Iris pigment epithelial cell (primary cell): Measurements from ENCODE around the gene ADAMTS14.
"Not testable (repeated sequence)": the region's sequence is repeated elsewhere in the genome, so short reads cannot be mapped to it uniquely, and the experiment has no call there.

Experiments used
- DNase-seq: peaks from one replicate; pipeline ENCODE4 v3.0.0-alpha.2; 2011; ENCODE audit warnings: low read depth

The ADAMTS14 gene

GRCh38 chr10:70672165-70673042, at the start of gene ADAMTS14:
ADAMTS14 (plus strand) TSS chr10:70672506; CDS start chr10:70672803, 297 bp downstream.
- DNase-seq = peak; percentile 40

- no peak for DNase-seq
Measured at GRCh38 chr10:70622541-70622940, 49.8 kb upstream of the ADAMTS14 start.

GRCh38 chr10:70622981-70623844, 49.1 kb upstream of the ADAMTS14 start:
- DNase-seq = no peak

- no peak for DNase-seq
Measured at GRCh38 chr10:70626056-70626455, 46.2 kb upstream of the ADAMTS14 start.

GRCh38 chr10:70629338-70629737, 43.0 kb upstream of the ADAMTS14 start:
- no peak for DNase-seq

- DNase-seq = not testable (repeated sequence)
Measured at GRCh38 chr10:70631735-70632134, 40.6 kb upstream of the ADAMTS14 start.

GRCh38 chr10:70634011-70634410, 38.3 kb upstream of the ADAMTS14 start:
- DNase-seq = no peak

GRCh38 chr10:70634515-70634914, 37.8 kb upstream of the ADAMTS14 start:
- DNase-seq = not testable (repeated sequence)

GRCh38 chr10:70639640-70640383, 32.5 kb upstream of the ADAMTS14 start:
- DNase-seq = not testable (repeated sequence)

GRCh38 chr10:70643272-70643671, 29.0 kb upstream of the ADAMTS14 start:
- DNase-seq = not testable (repeated sequence)

- not testable (repeated sequence) for DNase-seq
Measured at GRCh38 chr10:70644959-70645358, 27.3 kb upstream of the ADAMTS14 start.

GRCh38 chr10:70647086-70647485, 25.2 kb upstream of the ADAMTS14 start:
- no peak for DNase-seq

- DNase-seq = no peak
Measured at GRCh38 chr10:70648427-70648826, 23.9 kb upstream of the ADAMTS14 start.

- peak; percentile 83 for DNase-seq
Measured at GRCh38 chr10:70649526-70649925, 22.8 kb upstream of the ADAMTS14 start.

- no peak for DNase-seq
Measured at GRCh38 chr10:70650104-70650503, 22.2 kb upstream of the ADAMTS14 start.

- DNase-seq = no peak
Measured at GRCh38 chr10:70650718-70651117, 21.6 kb upstream of the ADAMTS14 start.

- DNase-seq = no peak
Measured at GRCh38 chr10:70651661-70652060, 20.6 kb upstream of the ADAMTS14 start.

- peak; percentile 96 for DNase-seq
Measured at GRCh38 chr10:70652761-70653657, 19.3 kb upstream of the ADAMTS14 start.

- no peak for DNase-seq
Measured at GRCh38 chr10:70655316-70655715, 17.0 kb upstream of the ADAMTS14 start.

GRCh38 chr10:70656489-70656888, 15.8 kb upstream of the ADAMTS14 start:
- peak; percentile 100 for DNase-seq

- no peak for DNase-seq
Measured at GRCh38 chr10:70657041-70657440, 15.3 kb upstream of the ADAMTS14 start.
